Measurements from ENCODE around the gene CLMN. TPM values are rescaled to one million over a fixed set of nuclear protein-coding genes. Genes with fewer than 3 reads are reported as not detected.

The CLMN gene
- total and polyA plus RNA-seq, 10 of the 15 experiments (the other 5 are each of a cell fraction or from before 2014, with no cell fraction given) = 7.8 to 49.3 (median 18.5) TPM

GRCh38 chr14:95195031-95195430 lies 124.7 kb downstream of the CLMN start:
- Histone ChIP-seq H3K9me3 (replicated peaks; ENCODE audit: control insufficient read depth, insufficient read depth, low read length) (no peaks in the 10 kb centered on the region), H3K27ac (ENCODE audit: control insufficient read depth, insufficient read depth) (no peak overlapping the region), H3K9ac (ENCODE audit: control insufficient read depth, insufficient read depth, low read length) (no peak overlapping the region), H2AFZ (ENCODE audit: control insufficient read depth, low read depth, low read length) (no peak overlapping the region), H3K27me3 (replicated peaks in 1 of 2; ENCODE audit: control insufficient read depth in 2 of 2, insufficient read depth in 2 of 2, low read length in 1 of 2) (no peaks in the 10 kb centered on the region), H3K4me2 (ENCODE audit: control insufficient read depth, insufficient read depth) (no peak overlapping the region), H3K79me2 (ENCODE audit: control insufficient read depth, insufficient read depth, low read length) (no peaks in the 10 kb centered on the region), H3K4me1 (ENCODE audit: control insufficient read depth, insufficient read depth, low read length) (no peaks in the 10 kb centered on the region), H4K20me1 (ENCODE audit: control insufficient read depth, insufficient read depth) (no peaks in the 10 kb centered on the region), H3K4me3 (no peak overlapping the region), H3K36me3 (ENCODE audit: control insufficient read depth in 2 of 2, insufficient read depth in 2 of 2, low read length in 1 of 2) (no peaks in the 10 kb centered on the region; a peak in 1 of 4 replicates)
- intact Hi-C loops (cut with micrococcal nuclease; ENCODE audit: unreplicated experiment) (no loop called here), in situ Hi-C loops (cut with MboI) (loop anchor here (10.0 kb wide), 1 partner anchor 510 kb away; no protein-coding TSS in a partner anchor)
- no TSS peak for BruUV-seq (replicated peaks)
- CTCF ChIA-PET = interaction anchor here (1.0 to 4.6 kb wide), 9 partner anchors 10 to 505 kb away, joined by 3 to 54 read pairs (median 6); no protein-coding TSS in a partner anchor
- RAD21 ChIA-PET (ENCODE audit: unreplicated experiment) = interaction anchor here (2.2 to 2.5 kb wide), 2 partner anchors 21 to 77 kb away, joined by 7 to 15 read pairs; no protein-coding TSS in a partner anchor
- DNase-seq (ENCODE audit: low read depth, low spot score) = no peak
- FAIRE-seq = no peak
- POLR2A ChIA-PET = no interaction called here
- 62% methylated on average over 6 of the region's 6 CpGs for WGBS (ENCODE audit: insufficient coverage, insufficient replicate concordance, low lambda C conversion rate, missing lambda C conversion rate)
- ATAC-seq = no peak
- SMC1A ChIA-PET (ENCODE audit: uncharacterized antibody, unreplicated experiment) = interaction anchor here (0.6 to 2.3 kb wide), 3 partner anchors 11 to 93 kb away, joined by 3 to 11 read pairs (median 4); no protein-coding TSS in a partner anchor
- no peak for TF ChIP-seq RELA (IDR thresholded peaks at IDR 0.05; ENCODE audit: borderline replicate concordance, partially characterized antibody)
- TF ChIP-seq RELB (IDR thresholded peaks at IDR 0.05; ENCODE audit: low read depth) = no peak
- no peak for TF ChIP-seq MTA3 (IDR thresholded peaks at IDR 0.05; ENCODE audit: borderline replicate concordance, low read length)
- no peak for TF ChIP-seq ZBTB40 (IDR thresholded peaks at IDR 0.05; ENCODE audit: borderline replicate concordance)
- no peak for TF ChIP-seq EZH2 (IDR thresholded peaks at IDR 0.05; ENCODE audit: borderline replicate concordance, control insufficient read depth, low read depth, low read length)
- TF ChIP-seq E4F1 (IDR thresholded peaks at IDR 0.05; ENCODE audit: borderline replicate concordance, partially characterized antibody) = no peak
- TF ChIP-seq CUX1 (IDR thresholded peaks at IDR 0.05; ENCODE audit: insufficient replicate concordance, low read depth, low read length) = no peak
- TF ChIP-seq CHD4 (IDR thresholded peaks at IDR 0.05) = no peak
- TF ChIP-seq HCFC1 (IDR thresholded peaks at IDR 0.05; ENCODE audit: low read length) = no peak

Data from GM12878 (cell line).